NCI-H510A treated with DMSO at 0.1 percent for 48 hours (cell line): ENCODE results near the gene SLC8B1.
A peak's percentile ranks its signal among the peaks of the same experiment; 100 is the strongest.
"Not testable (repeated sequence)": the region's sequence is repeated elsewhere in the genome, so short reads cannot be mapped to it uniquely, and the experiment has no call there.

Experiments
- DNase-seq: peaks from one replicate; lab custom pipeline; 2025; lab: John Stamatoyannopoulos, UW

The SLC8B1 gene

DNA sequence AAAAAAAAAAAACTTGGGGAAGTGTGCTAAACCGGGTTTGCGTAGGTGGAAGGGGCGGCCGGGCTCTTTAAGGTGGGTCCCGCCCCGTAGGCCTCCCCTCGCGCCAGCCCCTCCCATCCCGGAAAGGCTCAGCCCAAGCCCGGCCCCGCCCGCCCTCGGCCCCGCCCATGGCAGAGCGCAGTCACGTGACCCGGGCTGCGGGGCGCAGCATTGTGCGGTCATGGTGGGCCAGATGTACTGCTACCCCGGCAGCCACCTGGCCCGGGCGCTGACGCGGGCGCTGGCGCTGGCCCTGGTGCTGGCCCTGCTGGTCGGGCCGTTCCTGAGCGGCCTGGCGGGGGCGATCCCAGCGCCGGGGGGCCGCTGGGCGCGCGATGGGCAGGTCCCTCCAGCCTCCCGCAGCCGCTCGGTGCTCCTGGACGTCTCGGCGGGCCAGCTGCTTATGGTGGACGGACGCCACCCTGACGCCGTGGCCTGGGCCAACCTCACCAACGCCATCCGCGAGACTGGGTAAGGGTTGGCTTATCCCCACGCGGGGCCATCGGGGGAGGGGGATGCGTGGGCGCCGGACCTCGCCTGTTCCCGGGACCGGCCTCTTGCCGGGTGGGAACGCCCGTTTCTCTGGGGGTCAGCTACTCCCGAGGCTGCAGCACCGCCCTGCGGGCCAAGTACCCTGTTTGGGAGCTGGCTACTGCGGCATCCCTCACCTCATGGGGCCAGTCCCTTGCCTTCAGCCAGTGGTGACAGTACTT, 23.6 kb upstream of the SLC8B1 start, which contains the start of gene PLBD2:
TSS of gene PLBD2 (plus strand) at position 207 of the 752 bp plus-strand sequence. CDS start at position 221, 14 bp downstream.
- DNase-seq = peak; percentile 87

DNA sequence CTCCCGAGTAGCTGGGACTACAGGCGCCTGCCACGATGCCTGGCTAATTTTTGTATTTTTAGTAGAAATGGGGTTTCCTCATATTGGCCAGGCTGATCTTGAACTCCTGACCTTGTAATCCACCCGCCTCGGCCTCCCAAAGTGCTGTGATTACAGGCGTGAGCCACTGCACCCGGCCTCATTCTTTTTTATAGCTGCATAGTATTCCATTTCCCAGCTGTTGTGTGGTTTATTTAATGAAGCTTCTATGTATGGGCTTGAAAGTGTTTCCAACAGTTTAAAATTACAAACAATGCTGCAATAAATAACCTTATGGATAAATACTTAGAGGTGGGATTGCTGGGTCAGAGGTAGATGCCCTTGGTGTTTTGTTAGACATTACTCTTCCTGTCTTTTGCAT, 19.3 kb upstream of the SLC8B1 start:
- DNase-seq = not testable (repeated sequence)

DNA sequence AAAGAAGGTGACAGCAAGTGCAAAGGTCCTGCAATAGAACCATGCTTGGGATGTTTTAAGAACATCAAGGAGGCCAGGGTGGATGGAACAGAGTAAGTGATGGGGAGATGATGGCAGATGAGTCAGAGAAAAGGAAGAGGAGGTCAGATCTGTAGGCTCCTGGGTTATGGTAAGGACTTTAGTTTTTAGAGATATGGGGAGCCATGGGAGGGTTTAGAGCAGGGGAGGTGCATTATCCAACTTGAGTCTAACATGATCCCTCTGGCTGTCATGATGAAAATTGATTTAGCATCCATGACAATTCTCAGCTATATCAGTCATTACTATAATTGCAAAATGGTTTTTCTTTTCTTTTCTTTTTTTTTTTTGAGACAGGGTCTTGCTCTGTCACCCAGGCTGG, 16.2 kb upstream of the SLC8B1 start:
- no peak for DNase-seq

DNA sequence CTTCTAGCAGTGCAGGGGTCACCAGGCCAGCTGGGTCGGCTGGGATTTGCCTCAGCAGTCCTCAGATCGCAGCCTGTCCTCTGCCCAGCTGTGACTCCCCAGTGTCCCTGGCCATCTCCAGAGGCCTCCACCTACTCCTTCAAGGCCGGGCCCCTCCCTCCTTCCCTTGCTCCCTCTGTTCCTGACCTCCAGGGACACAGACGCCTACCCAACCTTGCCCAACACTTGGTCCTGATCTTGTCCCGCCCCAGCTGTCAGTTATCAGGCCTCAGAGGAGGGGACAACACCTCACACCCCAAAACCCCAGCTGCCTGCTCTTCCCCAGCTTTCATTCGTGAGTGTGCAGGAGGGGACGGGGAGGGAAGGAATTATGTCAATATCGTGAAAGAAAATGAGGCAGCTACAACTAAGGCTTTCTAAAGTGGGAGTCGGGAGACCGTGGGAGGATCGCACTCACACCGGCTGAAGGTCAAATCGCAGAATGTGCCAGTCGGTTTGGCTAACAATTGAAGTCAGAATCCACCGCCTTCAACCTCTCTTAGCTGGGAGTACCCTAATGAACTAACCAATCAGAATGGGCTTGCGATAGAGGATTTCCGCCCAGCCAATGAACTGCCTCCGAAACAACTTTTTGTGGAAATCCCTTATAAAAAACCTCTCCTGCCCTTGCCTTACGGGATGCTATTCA, 14.1 kb upstream of the SLC8B1 start:
- DNase-seq = no peak

DNA sequence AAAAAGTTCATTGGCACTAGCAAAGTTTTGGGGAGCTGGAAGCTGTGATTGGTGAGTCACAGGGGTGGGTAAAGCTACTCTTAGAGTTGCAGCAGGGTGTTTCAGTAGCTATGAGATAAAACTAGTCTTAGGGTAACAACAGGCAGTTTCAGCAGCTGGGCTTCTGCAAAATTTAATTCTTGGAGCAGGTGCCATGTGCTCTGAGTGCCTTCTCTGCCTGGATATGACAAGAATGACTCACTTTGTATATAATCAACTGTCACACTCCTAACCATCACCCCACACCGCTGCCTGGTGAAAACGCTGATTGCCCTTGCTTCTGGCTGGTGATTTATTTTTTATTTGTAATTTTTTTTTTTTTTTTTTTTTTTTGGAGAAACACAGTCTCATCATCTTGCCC, 13.0 kb upstream of the SLC8B1 start:
- DNase-seq = no peak

DNA sequence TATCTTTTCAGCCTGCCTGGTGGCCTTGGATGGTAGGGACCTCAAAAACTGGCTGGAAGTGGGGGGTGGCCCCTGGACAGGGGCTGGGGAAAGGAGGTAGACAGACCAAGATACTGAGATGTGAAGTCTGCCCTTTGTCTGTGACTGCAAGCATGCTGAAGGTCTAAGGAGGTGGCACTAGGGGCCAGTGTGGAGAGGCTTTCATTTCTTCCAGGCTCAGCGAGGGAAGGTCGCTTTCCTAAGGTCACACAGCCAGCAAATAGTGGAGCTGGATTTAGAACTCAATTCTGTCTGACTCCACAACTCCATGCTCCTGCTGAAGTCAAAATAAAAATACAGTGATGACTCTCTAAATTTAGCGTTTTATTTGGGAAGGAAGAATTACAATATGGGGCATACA, 12.2 kb upstream of the SLC8B1 start:
- DNase-seq = no peak

DNA sequence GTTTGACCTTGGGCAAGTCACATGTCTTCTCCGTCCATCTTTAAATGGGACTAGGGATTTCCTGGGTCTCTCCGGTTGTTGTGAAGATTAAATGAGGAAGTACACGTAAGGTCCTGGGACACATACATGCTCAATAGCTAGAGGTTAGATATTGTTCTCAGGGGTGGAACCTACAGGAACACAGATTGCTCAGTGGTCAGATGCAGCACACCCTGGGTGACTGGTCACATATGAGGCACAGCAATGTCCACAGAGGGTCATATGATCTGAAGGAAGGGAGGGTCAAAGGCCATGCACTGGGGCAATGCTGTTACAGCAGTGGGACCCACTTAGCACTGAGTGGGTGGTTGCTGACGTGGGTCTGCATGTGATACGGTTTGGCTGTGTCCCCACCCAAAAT, 11.4 kb upstream of the SLC8B1 start:
- DNase-seq = no peak

DNA sequence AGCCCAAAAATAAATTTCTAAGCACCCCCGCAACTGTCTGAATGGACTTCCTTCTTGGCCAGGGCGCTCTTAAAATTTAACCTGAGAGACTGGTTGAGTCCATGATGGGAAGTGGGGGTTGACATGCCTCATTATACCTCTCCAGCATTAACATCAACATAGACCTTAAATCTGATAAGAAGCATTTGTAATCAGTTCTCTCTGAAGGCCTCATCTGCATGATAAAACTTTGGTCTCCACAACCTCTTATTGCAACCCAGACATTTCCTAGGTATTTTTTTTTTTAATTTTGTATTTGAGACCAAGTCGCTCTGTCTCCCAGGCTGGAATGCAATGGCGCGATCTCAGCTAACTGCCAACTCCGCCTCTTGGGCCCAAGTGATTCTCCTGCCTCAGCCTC, 10.4 kb upstream of the SLC8B1 start:
- DNase-seq = no peak

DNA sequence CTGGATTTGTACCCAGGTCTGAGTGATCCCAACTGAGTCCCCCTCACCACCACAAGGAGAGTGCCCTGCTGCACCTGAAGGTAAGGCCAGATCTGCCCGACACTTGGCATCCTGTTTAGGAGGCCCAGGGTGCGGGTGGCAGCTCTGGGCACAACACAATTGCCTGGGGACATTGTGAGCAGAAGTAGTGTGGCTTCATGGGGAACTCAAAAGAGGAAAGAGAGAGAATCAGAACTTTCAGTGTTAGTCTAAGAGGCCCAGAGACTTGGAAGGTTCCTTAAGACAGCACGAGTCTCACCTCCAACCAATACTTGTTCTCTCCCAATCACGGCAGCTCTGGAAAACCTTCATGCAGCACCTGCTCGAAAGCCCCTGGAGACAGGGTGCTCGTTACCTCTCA, 6.6 kb upstream of the SLC8B1 start:
- no peak for DNase-seq

DNA sequence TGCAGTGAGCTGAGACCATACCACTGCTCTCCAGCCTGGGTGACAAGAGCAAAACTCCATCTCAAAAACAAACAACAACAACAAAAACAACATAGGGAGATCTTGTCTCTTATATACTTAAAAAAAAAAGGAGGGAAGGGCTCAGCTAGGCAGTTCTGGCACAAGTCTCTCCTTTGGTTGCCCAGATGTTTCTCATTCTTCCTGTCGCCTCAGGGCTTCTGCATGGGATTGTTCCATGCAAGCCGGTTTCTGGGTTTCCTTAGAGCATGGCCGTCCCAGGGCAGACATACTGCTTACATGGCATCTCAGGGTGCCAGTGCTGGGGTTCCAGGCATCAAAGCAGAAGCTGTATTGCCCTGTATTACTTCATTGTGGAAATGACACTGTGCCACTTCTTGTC, 5.2 kb upstream of the SLC8B1 start:
- no peak for DNase-seq

DNA sequence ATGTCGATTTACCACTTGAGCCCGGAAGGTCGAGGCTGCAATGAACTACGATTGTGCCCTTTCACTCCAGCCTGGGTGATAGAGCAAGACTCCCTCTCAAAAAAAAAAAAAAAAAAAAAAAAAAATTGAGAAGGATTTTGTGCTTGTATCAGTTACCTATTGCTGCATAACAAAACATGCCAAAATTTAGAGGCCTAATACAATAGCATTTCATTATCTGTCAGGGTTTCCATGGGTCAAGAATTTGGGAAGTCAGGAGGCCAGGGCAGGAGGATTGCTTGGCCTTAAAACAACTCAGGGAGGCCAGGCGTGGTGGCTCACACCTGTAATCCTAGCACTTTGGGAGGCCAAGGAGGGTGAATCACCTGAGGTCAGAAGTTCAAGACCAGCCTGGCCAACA, 4.6 kb upstream of the SLC8B1 start:
- DNase-seq = no peak

DNA sequence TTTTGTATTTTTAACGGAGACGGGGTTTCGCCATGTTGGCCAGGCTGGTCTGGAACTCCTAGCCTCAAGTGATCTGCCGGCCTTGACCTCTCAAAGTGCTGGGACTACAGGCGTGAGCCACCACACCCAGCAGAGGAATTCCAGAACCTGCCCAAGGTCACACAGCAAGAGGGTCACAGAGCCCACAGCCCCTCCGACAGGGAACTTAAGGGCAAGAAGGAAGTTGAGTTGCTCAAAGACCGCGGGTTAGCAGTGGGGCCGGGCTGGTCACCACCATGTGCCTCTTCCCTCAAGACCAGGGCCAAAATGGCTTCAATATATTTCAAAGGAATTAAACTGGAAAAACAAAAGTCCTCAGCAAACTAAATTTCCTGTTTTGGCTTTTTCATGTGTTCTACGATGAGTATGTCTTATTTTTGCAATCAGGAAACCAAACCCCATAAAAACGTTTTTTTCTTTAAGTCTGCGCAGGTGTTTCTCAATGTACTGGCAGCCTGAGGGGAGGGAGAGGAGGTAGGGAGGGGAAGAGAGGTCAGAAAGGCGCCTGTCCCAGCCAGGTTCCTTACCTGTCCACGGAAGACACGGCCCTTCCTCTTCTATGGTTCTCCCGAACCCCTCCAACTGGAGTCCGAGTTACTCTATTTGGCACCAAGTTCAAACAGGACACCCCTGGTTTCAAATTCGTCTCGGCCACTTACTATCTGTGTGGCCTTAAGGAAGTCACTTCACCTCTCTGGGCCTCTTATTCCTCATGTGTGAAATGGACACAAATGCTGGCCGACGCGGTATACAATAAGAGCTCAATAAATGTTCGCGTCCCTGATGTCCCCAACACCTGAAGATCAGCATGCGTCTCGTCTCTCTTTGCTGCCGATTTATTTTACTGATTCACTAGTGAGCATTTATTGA, 778 bp downstream of the SLC8B1 start:
- peak; percentile 30 for DNase-seq

DNA sequence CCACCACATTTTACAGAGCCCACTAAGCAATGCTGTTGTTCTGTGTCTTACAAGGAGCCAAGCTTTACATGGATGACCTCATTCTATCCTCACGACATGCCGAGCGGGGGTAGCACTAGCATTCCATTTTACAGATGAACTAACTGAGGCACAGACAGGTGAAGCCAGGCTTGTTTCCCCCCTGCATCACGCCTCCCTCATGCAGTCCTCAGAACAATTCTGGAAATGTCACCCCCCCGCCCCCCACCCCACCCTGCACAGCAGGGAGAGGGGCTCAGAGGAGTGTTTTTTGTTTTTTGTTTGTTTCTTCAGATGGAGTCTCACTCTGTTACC, 1.5 kb downstream of the SLC8B1 start:
- DNase-seq = no peak

DNA sequence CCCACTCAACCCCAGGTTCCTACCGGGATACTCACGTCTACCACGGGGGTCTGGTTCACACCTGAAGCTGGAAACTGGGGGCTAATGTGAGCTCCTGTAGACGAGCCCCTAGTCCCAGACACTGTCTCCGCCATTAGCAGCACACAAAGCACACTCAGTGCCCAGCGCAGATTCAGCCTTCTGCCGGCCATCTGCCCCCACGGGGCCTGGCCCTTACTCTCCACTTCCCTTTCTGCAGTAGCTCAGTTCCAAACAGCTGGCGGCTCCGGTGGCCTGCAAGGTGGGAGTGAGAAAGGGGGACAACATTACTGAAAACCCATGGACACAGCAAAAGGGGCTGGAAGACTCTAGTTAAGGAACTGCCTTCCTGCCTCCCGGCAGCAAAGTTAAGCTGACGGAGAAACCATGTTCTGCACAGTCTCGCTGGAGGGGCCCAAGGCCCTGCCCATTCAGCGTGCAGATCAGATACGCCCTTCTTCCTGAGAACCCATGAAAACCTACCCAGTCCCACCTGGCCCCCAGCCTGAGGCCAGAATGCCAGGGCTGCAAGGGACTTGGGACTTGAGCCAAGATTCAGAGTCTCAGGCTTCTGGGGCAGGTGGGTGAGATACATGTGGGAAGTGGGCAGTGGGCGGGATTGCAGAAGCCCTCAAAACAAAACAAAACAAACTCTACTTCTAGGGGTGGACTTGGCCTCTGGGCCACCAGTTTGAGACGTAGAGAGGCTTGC, 2.1 kb downstream of the SLC8B1 start:
- no peak for DNase-seq

DNA sequence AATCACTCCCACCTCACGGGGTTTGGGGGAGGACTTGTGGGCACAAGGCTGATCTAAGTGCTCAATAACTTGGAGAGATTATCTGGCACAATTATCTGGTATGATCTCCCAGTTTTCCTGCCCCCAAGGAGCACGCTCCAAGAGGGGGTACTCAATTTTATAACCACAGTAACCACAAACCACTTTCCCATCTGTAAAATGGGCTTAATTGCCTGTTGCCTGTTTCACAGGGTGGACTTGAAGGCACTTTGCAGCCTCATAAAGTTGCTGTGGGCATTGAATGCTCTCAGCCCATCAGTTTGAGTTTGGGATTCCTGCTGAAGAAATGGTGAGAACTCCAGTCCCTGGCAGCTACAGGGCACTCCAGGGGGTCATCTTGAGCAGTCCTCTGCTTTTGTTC, 4.4 kb downstream of the SLC8B1 start:
- no peak for DNase-seq

DNA sequence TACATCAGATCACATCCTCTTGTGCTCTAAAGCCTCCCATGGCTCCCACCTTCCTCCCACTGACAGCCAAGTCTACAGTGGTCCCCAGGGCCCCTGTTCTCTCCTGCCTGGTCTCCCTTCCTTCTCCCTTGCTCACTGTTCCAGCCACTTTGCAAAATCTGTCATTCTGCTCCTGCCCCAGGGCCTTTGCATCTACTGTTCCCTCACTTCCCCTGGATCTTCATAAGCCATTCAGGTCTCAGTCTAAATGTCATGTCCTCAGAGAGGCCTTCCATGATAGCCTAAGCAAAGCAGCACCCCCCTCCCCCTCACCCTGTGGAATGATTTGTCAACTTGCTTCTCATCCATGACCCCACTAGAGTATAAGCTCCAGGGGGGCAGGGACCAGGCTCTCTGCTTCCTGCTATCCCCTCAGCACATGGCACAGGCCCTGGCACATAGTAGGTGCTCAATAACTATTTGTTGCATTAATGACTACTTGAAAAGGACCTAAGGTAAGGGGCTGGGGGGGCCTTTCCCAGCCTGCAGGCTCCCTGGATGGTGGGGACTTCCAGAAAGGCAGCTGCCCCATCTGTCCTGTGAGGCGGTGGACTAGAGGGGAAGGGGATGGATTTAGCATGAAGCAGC, 5.0 kb downstream of the SLC8B1 start:
- no peak for DNase-seq

DNA sequence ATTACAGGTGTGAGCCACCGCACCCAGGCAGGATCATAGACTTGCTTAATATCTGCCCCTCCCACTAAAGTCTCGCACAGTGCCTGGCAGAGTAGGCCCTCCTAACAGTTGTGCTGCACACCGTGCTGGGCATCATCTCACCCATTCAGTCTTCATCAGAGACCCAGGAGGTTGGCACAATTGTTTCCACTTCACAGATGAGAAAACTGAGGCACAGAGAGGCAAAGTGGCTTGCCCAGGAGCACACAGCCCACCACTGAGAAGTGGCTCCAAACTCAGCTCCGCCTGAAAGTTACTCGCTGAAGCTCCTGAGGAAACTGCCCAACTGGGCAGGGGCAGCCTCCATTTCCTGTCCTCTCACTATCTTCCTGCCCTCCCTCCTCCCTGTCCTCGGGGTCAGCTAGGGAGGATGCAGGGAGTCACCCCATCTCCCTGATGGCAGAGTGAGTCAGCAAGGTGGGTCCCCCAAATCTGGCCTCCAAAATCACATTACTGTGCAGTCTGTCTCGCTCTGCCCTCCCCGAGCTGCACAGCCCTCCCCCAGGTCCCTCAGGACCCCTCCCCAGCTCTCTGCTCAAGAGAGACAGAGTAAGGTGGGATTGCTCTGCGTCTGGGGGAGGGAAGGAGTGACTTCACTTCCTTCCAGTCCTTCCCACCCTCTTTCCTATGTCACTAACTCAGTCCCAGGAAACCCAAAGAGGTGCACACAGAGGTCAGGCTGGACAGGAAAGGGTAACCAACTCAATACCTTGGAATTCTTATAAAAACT, 5.7 kb downstream of the SLC8B1 start:
- no peak for DNase-seq

DNA sequence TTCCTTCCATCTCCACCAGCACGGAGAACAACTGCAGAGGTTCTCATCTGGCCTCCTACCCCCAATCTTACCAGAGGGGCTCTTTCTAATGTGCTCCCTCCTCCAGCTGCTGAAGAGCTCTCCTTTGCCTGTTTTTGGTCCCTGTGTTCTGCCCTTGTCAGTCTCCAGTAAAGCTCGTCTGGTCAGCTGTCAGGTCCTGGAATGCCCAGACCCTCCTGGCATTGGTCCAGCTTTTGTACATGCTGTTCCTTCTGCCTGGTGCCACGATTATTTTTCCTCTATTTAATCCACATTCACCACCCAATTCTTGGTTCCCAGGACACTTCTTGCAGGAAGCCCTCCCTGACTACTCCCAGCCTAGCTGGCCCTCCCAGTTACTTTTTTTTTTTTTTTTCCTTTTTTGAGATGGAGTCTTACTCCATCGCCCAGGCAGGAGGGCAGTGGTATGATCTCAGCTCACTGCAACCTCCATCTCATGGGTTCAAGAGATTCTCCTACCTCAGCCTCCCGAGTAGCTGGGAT, 6.5 kb downstream of the SLC8B1 start:
- DNase-seq = no peak

DNA sequence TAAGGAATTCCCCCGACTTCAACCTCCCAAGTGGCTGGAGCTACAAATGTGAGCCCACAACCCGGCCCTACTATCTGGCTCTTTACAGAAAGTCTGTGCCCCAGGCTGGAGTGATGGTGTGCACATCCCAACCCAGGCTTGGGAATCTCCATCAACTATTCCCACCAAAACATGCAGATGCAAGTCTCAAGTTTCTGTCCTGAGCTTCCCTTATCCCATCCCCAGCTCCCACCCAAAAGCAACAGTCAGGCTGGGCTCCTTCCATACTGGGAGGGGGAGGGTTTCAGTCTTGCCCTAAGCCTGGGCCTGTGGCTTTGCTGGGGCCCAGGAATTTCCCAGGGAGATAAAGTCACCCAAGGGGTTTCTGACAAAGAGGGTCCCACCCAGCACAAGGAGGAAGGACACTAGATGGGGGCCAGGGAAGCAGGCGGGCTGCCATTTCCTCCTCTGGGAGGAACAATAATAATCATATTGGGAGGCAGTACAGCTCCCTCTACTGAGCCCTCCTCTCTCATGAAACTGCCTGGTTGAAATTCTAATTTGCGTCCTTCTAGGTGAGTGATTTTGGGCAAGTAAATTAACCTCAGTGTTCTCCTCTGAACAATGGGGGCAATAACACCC, 8.0 kb downstream of the SLC8B1 start:
- no peak for DNase-seq

DNA sequence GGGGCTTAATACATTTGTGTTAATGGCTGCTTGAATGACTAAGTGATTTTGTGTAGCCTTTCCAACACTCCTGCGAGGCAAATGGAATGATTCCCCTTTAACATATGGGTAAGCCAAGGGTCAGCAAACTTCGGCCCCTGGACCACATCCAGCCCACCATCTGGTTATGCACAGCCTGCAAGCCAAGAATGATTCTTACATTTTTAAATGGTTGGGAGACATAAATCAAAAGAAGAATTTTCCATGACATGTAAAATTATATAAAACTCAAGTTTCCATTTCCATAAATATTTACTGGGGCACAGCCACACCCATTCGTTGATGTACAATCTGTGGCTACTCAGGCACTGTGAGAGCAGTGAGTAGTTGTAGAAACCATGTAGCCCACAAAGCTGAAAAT, 9.0 kb downstream of the SLC8B1 start:
- DNase-seq = no peak
